Retinal pigment epithelial cell (primary cell): ENCODE data around the gene MTARC2.

ENCODE experiments used
- DNase-seq: peaks from one replicate; pipeline ENCODE4 v3.0.0-alpha.2; 2010; ENCODE audit warnings: low read depth
- H3K4me3 ChIP-seq: 2 replicates; pipeline ENCODE4 v1.5.1; 2011; ENCODE audit warnings: mild to moderate bottlenecking, low read length, control low read depth, moderate library complexity
- TF ChIP-seq, protein P1 (sequence below): conservative IDR thresholded peaks from 2 replicates; pipeline ENCODE4 v1.5.1; 2011; ENCODE audit warnings: low read depth, low read length, control low read depth, inconsistent platforms

Gene MTARC2

DNA sequence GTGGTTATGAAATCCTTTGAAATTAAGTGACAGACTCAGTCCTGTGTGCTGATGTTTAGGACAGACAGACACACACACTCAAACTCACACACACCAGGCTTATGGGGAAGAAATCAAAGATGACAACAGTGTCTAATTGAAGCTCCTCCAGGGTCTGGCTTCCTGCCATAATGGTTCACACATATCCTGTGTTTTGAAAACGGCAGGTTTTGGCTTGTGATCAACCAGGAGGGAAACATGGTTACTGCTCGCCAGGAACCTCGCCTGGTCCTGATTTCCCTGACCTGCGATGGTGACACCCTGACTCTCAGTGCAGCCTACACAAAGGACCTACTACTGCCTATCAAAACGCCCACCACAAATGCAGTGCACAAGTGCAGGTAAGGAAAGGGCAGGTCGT, 43.2 kb downstream of the MTARC2 start:
- H3K4me3 ChIP-seq: no peak overlapping the region
- TF ChIP-seq, protein P1, sequence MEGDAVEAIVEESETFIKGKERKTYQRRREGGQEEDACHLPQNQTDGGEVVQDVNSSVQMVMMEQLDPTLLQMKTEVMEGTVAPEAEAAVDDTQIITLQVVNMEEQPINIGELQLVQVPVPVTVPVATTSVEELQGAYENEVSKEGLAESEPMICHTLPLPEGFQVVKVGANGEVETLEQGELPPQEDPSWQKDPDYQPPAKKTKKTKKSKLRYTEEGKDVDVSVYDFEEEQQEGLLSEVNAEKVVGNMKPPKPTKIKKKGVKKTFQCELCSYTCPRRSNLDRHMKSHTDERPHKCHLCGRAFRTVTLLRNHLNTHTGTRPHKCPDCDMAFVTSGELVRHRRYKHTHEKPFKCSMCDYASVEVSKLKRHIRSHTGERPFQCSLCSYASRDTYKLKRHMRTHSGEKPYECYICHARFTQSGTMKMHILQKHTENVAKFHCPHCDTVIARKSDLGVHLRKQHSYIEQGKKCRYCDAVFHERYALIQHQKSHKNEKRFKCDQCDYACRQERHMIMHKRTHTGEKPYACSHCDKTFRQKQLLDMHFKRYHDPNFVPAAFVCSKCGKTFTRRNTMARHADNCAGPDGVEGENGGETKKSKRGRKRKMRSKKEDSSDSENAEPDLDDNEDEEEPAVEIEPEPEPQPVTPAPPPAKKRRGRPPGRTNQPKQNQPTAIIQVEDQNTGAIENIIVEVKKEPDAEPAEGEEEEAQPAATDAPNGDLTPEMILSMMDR: no peak
- no peak for DNase-seq

DNA sequence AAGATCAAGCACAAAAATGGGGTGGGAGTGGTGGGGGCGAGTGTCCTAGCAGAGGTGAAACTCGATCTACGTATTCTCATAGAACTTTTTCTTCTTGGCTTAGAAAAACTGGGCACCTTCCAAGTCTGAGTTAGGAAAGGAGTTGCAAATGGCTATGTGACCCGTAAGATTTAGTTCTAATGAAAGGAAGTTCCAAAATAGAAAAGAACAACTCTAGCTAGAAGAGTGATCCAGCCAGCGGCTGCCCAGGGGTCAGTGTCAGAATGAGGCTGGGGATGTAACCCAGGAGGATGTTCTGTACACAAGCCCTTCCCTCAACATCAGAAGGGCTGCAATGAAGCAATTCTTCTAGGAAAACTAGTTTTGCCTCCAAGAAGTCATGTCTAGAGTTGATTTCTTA, 43.8 kb downstream of the MTARC2 start:
- DNase-seq: no peak
- TF ChIP-seq, protein P1: no peak
- no peak overlapping the region for H3K4me3 ChIP-seq

DNA sequence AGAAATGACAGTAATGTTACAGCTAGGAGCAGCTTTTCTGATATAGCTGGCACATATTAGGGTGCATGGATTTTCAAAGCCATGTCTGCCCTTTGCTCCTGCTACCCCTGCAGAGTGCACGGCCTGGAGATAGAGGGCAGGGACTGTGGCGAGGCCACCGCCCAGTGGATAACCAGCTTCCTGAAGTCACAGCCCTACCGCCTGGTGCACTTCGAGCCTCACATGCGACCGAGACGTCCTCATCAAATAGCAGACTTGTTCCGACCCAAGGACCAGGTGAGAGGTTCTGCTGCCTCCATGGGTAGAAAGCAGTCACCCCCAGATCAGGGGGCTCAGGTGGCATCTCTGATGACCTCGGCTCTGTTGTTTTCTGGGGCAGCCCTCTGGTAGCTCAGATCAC, 48.4 kb downstream of the MTARC2 start:
- TF ChIP-seq, protein P1: no peak
- no peak for DNase-seq
- no peak overlapping the region for H3K4me3 ChIP-seq

DNA sequence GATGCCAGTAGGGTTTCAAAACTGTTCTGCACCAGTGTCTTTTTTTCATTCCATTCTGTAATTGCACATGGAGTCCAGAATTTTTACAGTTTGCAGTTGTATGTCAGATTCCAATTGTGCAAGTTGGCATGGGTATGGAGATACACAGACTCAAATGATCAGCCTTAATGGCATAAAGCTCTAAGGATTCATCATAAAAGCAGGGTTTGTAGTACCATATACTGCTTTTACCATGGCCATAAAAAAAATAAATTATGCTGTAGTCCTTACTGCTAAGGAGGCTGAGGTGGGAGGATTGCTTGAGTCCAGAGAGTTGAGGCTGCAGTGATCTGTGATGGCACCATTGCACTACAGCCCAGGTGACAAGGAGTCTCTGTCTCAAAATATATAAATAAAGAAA, 48.9 kb downstream of the MTARC2 start:
- TF ChIP-seq, protein P1: no peak
- DNase-seq: no peak
- H3K4me3 ChIP-seq: no peak overlapping the region

DNA sequence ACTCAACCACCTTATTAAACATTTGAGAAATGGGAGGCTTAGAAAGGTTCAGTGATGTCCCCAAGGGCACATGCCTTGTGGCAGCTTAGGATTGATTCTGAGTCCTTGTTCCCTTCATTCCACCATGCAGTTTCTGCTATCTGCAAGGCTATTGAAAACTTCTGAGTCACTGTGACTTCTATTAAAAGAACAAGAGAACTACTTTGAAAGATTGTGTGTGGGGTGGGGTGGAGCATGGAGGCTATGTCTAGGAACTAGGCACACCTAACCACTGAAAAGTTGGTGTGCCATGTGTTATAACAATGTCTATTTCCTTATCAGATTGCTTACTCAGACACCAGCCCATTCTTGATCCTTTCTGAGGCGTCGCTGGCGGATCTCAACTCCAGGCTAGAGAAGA, 49.4 kb downstream of the MTARC2 start:
- no peak for DNase-seq
- TF ChIP-seq, protein P1: no peak
- H3K4me3 ChIP-seq: no peak overlapping the region

DNA sequence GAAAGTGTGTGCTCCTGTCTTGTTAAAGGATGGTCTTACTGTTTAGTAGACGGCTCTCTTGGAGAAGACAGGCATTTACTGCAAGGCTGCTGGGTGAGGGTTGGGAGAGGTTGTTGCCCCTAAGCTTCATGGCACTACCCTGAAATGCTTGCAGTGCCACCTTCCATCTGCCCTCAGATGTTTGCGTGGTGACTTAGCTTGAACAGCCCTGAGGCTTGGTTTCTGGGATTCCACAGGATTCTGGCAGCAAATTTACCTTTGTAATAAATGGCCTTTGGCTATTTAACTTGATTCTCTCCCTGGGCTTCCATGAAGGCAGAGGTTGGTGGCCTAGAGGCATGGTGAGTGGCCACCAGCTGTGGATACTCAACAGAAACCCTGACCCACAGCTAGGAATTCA, 50.2 kb downstream of the MTARC2 start:
- H3K4me3 ChIP-seq: no peak overlapping the region
- TF ChIP-seq, protein P1: no peak
- no peak for DNase-seq

DNA sequence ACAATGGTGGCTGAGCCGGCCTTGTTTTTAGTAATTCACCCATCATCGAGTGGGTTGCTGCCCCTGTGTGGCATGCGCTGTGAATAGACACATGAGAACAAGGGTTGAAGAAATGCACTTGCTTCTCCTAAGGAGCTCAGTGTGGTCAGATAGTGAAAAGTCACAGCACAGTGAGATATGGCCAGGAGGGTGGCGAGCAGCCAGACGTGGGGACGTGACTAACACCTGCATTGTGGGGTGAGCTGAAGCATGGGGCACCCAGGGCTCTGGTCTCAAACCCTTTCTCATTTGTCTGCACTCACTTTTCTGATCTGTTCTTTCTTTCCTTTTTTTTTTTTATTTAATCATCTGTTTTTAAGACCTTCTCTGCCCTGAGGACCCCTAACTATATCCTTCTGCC, 52.1 kb downstream of the MTARC2 start:
- no peak for DNase-seq
- no peak overlapping the region for H3K4me3 ChIP-seq
- TF ChIP-seq, protein P1: no peak
